ENCODE measurements around the gene MYL6B.

GRCh38 chr12:56141946-56142784 is 10.2 kb upstream of the MYL6B start:
- no peak for TF ChIP-seq POLR2AphosphoS5 (IDR thresholded peaks at IDR 0.05; ENCODE audit: low read depth)
- TF ChIP-seq EZH2phosphoT487 (IDR thresholded peaks at IDR 0.05; ENCODE audit: unreplicated experiment) = no peak
- TF ChIP-seq, protein P1, sequence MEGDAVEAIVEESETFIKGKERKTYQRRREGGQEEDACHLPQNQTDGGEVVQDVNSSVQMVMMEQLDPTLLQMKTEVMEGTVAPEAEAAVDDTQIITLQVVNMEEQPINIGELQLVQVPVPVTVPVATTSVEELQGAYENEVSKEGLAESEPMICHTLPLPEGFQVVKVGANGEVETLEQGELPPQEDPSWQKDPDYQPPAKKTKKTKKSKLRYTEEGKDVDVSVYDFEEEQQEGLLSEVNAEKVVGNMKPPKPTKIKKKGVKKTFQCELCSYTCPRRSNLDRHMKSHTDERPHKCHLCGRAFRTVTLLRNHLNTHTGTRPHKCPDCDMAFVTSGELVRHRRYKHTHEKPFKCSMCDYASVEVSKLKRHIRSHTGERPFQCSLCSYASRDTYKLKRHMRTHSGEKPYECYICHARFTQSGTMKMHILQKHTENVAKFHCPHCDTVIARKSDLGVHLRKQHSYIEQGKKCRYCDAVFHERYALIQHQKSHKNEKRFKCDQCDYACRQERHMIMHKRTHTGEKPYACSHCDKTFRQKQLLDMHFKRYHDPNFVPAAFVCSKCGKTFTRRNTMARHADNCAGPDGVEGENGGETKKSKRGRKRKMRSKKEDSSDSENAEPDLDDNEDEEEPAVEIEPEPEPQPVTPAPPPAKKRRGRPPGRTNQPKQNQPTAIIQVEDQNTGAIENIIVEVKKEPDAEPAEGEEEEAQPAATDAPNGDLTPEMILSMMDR (conservative IDR thresholded peaks at IDR 0.05; ENCODE audit: low read depth in 2 of 2) = no peak
- TF ChIP-seq EZH2 (IDR thresholded peaks at IDR 0.05; ENCODE audit: low read depth, unreplicated experiment) = no peak
- TF ChIP-seq, protein P2, sequence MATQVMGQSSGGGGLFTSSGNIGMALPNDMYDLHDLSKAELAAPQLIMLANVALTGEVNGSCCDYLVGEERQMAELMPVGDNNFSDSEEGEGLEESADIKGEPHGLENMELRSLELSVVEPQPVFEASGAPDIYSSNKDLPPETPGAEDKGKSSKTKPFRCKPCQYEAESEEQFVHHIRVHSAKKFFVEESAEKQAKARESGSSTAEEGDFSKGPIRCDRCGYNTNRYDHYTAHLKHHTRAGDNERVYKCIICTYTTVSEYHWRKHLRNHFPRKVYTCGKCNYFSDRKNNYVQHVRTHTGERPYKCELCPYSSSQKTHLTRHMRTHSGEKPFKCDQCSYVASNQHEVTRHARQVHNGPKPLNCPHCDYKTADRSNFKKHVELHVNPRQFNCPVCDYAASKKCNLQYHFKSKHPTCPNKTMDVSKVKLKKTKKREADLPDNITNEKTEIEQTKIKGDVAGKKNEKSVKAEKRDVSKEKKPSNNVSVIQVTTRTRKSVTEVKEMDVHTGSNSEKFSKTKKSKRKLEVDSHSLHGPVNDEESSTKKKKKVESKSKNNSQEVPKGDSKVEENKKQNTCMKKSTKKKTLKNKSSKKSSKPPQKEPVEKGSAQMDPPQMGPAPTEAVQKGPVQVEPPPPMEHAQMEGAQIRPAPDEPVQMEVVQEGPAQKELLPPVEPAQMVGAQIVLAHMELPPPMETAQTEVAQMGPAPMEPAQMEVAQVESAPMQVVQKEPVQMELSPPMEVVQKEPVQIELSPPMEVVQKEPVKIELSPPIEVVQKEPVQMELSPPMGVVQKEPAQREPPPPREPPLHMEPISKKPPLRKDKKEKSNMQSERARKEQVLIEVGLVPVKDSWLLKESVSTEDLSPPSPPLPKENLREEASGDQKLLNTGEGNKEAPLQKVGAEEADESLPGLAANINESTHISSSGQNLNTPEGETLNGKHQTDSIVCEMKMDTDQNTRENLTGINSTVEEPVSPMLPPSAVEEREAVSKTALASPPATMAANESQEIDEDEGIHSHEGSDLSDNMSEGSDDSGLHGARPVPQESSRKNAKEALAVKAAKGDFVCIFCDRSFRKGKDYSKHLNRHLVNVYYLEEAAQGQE (IDR thresholded peaks at IDR 0.05; ENCODE audit: unreplicated experiment) = no peak
- TF ChIP-seq JUNB (IDR thresholded peaks at IDR 0.05; ENCODE audit: unreplicated experiment) = no peak
- TF ChIP-seq STAT1 (IDR thresholded peaks at IDR 0.05; ENCODE audit: unreplicated experiment) = no peak
- TF ChIP-seq, protein P3, sequence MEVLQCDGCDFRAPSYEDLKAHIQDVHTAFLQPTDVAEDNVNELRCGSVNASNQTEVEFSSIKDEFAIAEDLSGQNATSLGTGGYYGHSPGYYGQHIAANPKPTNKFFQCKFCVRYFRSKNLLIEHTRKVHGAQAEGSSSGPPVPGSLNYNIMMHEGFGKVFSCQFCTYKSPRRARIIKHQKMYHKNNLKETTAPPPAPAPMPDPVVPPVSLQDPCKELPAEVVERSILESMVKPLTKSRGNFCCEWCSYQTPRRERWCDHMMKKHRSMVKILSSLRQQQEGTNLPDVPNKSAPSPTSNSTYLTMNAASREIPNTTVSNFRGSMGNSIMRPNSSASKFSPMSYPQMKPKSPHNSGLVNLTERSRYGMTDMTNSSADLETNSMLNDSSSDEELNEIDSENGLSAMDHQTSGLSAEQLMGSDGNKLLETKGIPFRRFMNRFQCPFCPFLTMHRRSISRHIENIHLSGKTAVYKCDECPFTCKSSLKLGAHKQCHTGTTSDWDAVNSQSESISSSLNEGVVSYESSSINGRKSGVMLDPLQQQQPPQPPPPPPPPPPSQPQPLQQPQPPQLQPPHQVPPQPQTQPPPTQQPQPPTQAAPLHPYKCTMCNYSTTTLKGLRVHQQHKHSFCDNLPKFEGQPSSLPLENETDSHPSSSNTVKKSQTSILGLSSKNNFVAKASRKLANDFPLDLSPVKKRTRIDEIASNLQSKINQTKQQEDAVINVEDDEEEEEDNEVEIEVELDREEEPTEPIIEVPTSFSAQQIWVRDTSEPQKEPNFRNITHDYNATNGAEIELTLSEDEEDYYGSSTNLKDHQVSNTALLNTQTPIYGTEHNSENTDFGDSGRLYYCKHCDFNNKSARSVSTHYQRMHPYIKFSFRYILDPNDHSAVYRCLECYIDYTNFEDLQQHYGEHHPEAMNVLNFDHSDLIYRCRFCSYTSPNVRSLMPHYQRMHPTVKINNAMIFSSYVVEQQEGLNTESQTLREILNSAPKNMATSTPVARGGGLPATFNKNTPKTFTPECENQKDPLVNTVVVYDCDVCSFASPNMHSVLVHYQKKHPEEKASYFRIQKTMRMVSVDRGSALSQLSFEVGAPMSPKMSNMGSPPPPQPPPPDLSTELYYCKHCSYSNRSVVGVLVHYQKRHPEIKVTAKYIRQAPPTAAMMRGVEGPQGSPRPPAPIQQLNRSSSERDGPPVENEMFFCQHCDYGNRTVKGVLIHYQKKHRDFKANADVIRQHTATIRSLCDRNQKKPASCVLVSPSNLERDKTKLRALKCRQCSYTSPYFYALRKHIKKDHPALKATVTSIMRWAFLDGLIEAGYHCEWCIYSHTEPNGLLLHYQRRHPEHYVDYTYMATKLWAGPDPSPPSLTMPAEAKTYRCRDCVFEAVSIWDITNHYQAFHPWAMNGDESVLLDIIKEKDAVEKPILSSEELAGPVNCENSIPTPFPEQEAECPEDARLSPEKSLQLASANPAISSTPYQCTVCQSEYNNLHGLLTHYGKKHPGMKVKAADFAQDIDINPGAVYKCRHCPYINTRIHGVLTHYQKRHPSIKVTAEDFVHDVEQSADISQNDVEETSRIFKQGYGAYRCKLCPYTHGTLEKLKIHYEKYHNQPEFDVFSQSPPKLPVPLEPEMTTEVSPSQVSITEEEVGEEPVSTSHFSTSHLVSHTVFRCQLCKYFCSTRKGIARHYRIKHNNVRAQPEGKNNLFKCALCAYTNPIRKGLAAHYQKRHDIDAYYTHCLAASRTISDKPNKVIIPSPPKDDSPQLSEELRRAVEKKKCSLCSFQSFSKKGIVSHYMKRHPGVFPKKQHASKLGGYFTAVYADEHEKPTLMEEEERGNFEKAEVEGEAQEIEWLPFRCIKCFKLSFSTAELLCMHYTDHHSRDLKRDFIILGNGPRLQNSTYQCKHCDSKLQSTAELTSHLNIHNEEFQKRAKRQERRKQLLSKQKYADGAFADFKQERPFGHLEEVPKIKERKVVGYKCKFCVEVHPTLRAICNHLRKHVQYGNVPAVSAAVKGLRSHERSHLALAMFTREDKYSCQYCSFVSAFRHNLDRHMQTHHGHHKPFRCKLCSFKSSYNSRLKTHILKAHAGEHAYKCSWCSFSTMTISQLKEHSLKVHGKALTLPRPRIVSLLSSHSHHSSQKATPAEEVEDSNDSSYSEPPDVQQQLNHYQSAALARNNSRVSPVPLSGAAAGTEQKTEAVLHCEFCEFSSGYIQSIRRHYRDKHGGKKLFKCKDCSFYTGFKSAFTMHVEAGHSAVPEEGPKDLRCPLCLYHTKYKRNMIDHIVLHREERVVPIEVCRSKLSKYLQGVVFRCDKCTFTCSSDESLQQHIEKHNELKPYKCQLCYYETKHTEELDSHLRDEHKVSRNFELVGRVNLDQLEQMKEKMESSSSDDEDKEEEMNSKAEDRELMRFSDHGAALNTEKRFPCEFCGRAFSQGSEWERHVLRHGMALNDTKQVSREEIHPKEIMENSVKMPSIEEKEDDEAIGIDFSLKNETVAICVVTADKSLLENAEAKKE (CRISPR knock-in tag; IDR thresholded peaks at IDR 0.05) = no peak
- TF ChIP-seq NANOG (IDR thresholded peaks at IDR 0.05; ENCODE audit: borderline replicate concordance) = no peak
- no peak for TF ChIP-seq ZNF114 (CRISPR knock-in tag; IDR thresholded peaks at IDR 0.05)

All from GM23338 (cell line).